Caki2 (cell line): Measurements from ENCODE around the gene PCDHB1. TPM values are rescaled to one million over a fixed set of nuclear protein-coding genes. Genes with fewer than 3 reads are reported as not detected.
"Not testable (repeated sequence)": the region's sequence is repeated elsewhere in the genome, so short reads cannot be mapped to it uniquely, and the experiment has no call there.

Experiments used
- DNase-seq: peaks from one replicate; pipeline ENCODE4 v3.0.0-alpha.2; 2015; ENCODE audit warnings: low read depth
- in situ Hi-C: cut with HindIII; loops from 2 replicates; pipeline ENCODE4 v1.10.0; 2016; ENCODE audit warnings: low sequenced_read_pairs, low pct_unique_long_range_greater_than_20kb, mixed read lengths
- total RNA-seq: library from RNA; depleted of rRNA; stranded (reverse); fragments of >200 nt; shearing (Covaris generic); gene quantifications from 2 replicates; pipeline ENCODE4 v1.2.3, GENCODE V29; 2014; ENCODE audit warnings: low replicate concordance

The PCDHB1 gene
- total RNA-seq, 1 experiment from 2014 or later, result not detected

DNA sequence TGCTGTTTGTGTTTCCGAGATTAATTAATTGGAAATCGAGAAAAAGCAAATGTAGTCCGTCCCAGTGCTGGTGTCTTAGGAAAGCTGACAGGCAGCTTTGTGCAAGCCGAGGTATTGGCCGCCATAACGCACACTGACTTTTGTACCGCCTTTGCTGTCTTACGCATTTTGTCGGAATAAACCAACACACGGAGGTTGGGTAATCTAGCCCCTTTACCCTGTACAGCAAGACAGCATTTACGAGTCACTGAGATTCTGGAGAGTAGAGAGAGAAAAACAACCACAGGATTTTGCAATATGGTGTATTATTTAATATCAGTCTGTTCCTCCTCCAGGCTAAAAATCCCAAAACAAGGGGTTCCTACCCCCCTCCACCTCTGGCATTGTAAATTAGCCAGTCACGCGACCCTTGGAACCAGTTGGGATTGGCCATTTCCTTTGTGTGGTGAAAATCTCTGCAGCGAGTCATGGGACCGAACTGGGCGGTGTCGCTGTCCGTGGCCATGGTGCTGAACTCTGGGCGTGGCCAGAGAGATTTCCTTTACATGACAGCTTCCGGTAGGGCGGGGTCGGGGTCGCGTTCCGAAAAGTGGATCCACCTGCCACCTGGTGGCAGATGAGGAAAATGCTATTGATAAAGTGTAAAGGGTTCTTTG is 10.3 kb upstream of the PCDHB1 start:
- peak; percentile 98 for DNase-seq

DNA sequence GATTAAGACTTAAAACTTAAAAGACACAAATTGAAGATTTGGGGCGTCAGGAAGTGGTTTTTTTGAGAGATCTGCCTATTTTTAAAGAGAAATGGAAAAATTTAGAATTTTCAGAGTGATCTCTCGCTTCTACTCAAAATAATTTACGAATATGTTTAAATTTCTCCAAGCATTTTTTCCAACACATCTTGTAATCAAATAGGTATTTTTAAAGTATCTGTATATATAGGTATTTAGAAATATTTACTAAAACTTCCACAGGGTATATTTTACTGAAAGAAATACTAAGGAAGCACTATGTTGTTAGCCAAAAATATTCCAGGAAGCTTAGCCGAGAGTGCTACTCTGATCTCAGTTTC is 9.8 kb upstream of the PCDHB1 start:
- no peak for DNase-seq
- in situ Hi-C loops, result no loop called here

More for the DNA sequence above, 10.3 kb upstream of the PCDHB1 start:
- in situ Hi-C loops, result no loop called here

DNA sequence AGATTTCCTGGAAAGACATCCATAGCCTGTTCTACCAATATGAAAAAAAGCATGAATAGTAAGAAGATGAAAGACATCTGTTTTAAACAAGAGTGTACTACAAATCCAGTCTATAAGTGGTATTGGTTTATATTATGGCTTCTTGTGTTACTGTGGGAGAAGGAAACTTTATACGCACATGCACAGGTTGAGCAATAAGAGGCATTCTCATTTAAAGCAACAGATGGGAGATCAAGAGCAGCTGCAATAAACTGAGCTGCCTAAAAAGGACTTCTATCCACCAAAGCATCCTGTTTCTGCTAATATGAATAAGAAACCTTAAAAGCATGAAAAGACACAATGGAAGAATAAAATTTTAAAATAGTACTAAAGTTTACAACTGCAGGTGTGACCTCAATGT is 8.6 kb upstream of the PCDHB1 start:
- in situ Hi-C loops, result no loop called here
- DNase-seq, result no peak

DNA sequence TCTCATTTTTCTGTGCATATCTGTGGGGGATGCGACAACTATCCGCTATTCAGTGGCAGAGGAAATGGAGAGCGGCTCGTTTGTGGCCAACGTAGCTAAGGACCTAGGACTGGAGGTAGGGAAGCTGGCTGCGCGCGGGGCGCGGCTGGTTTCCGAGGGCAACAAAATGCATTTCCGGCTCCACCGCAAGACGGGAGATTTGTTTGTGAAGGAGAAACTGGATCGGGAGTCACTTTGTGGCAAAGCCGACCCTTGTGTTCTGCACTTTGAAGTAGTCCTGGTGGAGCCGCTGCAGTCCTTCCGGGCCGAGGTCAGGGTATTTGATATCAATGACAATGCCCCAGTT is 320 bp downstream of the PCDHB1 start:
- no peak for DNase-seq

DNA sequence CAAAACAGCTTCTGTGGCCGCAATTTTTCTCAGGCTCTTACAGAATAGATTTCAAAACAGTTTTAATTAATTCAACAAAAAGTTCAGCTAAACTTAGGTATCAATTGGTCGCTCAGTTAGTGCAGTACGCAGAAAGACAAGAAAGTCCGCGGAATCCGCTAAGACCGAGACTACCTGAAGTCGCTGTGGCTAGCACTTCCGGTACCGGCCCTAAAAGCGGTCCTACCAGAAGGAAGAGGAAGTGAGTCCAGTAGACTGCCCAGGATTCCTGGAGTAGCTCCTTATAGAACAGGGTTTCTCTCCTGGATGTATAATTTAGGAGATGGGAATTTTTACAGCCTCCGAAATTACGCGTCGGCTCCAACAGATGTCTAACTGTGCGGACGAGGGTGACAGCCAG is 26.7 kb downstream of the PCDHB1 start:
- in situ Hi-C loops, result no loop called here
- DNase-seq, result no peak

More for the DNA sequence above, 320 bp downstream of the PCDHB1 start:
- in situ Hi-C loops, result no loop called here

DNA sequence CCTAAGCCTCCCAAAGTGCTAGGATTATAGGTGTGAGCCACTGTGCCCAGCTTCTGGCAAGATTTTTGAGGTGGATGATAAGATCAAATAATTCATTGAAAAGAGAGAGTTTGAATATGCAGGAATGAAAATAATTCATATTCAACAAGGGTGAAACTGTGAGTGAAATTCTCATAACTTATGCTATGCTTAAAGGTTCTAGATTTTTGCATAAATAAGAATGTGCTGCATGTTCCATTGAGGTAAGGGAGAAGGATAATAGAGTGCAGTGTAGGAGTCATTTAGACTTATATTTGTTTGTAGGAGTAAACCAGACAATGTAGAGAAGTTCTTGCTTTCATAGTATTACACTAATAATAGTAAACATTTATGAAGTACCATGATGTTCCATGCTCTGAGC is 31.1 kb downstream of the PCDHB1 start:
- in situ Hi-C loops, result no loop called here
- DNase-seq, result no peak

DNA sequence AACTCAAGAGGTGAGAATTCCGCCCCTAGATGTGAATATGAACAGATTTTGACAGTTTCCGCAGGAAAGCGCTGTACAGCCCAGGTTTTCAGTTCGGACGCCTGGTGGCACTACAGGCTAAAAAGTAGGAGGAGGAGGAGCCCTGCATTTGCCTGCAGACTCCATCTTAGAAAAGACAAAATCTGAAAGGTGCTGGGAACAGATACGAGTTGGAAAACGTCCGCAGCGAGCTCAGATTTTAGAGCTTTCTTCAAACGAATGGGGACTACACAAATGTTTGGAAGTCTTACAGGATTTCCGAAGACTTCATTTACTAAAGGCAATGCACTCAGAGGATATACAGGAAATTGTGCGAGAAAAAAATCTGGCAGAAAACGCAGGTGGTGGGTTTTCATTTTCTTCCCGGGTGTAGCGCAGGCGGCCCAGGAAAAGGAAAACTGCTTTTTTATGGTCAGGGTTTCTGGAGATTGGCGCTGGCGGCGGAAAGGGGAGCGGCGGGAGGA is 33.4 kb downstream of the PCDHB1 start:
- in situ Hi-C loops, result no loop called here
- DNase-seq, result no peak

DNA sequence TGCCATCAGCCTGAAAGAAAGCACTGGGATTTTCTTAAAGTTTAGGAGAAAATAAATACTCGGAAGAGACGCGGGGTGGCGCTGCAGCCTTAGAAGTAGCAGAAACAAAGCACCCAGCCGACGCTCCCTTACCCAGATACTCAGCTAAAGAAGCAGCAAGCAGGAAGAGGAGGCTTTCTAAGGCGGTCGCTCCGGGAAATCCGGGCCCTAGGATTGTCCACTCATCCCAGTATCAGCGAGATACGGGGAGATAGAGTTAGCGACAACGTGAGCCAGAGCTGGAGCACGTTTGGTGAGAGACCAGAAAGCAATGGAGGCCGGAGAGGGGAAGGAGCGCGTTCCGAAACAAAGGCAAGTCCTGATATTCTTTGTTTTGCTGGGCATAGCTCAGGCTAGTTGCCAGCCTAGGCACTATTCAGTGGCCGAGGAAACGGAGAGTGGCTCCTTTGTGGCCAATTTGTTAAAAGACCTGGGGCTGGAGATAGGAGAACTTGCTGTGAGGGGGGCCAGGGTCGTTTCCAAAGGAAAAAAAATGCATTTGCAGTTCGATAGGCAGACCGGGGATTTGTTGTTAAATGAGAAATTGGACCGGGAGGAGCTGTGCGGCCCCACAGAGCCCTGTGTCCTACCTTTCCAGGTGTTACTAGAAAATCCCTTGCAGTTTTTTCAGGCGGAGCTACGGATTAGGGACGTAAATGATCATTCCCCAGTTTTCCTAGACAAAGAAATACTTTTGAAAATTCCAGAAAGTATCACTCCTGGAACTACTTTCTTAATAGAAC is 43.5 kb downstream of the PCDHB1 start, which contains the start of gene PCDHB2:
Gene PCDHB2, plus strand, starts transcription at position 135 of the 782 bp plus-strand sequence. Its CDS starts 176 bp downstream, at position 311.
- in situ Hi-C loops, result no loop called here
- no peak for DNase-seq

DNA sequence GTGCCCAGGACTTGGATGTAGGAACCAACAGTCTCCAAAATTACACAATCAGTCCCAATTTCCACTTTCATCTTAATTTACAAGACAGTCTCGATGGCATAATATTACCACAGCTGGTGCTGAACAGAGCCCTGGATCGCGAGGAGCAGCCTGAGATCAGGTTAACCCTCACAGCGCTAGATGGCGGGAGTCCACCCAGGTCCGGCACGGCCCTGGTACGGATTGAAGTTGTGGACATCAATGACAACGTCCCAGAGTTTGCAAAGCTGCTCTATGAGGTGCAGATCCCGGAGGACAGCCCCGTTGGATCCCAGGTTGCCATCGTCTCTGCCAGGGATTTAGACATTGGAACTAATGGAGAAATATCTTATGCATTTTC is 44.1 kb downstream of the PCDHB1 start:
- no peak for DNase-seq
- in situ Hi-C loops, result no loop called here

DNA sequence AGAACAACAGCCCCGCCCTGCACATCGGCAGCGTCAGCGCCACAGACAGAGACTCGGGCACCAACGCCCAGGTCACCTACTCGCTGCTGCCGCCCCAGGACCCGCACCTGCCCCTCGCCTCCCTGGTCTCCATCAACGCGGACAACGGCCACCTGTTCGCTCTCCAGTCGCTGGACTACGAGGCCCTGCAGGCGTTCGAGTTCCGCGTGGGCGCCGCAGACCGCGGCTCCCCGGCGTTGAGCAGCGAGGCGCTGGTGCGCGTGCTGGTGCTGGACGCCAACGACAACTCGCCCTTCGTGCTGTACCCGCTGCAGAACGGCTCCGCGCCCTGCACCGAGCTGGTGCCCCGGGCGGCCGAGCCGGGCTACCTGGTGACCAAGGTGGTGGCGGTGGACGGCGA is 45.0 kb downstream of the PCDHB1 start:
- in situ Hi-C loops, DNase-seq: not testable (repeated sequence)

DNA sequence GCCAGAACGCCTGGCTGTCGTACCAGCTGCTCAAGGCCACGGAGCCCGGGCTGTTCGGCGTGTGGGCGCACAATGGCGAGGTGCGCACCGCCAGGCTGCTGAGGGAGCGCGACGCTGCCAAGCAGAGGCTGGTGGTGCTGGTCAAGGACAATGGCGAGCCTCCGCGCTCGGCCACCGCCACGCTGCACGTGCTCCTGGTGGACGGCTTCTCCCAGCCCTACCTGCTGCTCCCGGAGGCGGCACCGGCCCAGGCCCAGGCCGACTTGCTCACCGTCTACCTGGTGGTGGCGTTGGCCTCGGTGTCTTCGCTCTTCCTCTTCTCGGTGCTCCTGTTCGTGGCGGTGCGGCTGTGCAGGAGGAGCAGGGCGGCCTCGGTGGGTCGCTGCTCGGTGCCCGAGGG is 45.4 kb downstream of the PCDHB1 start:
- in situ Hi-C loops, DNase-seq: not testable (repeated sequence)

DNA sequence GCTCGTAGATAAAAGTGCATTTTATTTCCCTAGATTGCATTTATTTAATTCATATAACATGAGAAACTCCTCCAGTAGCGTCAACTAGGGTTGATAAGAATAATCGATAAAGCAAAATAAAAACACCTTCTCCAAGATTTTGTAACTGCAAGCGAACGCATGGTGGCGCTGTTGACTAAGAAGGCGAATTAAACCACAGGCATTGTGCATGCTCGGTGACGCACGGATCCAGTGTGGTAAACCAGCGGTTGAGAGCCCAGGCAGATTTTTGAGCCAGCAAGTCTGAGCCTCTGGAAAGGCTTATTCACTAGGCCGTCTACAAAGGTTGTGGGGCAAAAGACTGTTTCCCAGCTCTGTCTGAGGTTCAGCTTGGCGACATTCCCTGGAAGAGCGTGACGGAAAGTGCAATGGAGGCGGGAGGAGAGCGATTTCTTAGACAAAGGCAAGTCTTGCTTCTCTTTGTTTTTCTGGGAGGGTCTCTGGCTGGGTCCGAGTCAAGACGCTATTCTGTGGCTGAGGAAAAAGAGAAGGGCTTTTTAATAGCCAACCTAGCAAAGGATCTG is 49.1 kb downstream of the PCDHB1 start, which contains the start of gene PCDHB3:
Gene PCDHB3, plus strand, starts transcription at position 231 of the 563 bp plus-strand sequence. Its CDS starts 177 bp downstream, at position 408.
- DNase-seq, result no peak
- in situ Hi-C loops, result no loop called here

DNA sequence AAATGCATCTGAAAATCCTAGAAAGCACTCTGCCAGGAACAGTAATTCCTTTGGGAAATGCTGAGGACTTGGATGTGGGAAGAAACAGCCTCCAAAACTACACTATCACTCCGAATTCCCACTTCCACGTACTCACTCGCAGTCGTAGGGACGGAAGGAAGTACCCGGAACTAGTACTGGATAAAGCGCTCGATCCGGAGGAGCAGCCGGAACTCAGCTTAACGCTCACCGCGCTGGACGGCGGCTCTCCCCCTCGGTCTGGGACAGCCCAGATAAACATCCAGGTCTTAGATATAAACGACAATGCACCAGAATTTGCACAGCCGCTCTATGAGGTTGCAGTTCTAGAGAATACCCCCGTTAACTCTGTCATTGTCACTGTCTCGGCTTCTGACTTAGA is 49.9 kb downstream of the PCDHB1 start:
- DNase-seq, result no peak
- in situ Hi-C loops, result no loop called here

DNA sequence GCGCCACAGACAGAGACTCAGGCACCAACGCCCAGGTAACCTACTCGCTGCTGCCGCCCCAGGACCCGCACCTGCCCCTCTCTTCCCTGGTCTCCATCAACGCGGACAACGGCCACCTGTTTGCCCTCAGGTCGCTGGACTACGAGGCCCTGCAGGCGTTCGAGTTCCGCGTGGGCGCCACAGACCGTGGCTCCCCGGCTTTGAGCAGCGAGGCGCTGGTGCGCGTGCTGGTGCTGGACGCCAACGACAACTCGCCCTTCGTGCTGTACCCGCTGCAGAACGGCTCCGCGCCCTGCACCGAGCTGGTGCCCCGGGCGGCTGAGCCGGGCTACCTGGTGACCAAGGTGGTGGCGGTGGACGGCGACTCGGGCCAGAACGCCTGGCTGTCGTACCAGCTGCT is 50.9 kb downstream of the PCDHB1 start:
- DNase-seq, in situ Hi-C loops: not testable (repeated sequence)

DNA sequence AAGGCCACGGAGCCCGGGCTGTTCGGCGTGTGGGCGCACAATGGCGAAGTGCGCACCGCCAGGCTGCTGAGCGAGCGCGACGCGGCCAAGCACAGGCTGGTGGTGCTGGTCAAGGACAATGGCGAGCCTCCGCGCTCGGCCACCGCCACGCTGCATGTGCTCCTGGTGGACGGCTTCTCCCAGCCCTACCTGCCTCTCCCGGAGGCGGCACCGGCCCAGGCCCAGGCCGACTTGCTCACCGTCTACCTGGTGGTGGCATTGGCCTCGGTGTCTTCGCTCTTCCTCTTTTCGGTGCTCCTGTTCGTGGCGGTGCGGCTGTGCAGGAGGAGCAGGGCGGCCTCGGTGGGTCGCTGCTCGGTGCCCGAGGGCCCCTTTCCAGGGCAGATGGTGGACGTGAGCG is 51.3 kb downstream of the PCDHB1 start:
- DNase-seq, in situ Hi-C loops: not testable (repeated sequence)

DNA sequence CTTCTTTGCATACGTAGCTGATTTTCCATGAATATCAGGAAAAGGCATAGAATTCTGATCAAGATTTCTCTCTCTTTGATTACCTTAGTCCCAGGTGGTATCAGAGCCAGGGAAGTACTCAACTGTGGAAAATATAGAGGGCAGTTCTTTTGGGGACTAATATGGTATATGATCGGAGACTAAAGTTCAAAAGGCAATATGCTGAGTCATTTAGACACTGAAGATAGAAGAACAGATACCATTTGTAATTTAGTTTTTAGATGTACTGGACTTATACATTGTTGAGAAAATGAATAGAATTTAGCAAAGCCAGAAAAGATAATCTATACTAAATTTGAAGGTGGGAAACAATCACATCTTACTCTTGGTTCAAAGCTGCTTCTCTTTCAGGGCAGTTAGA is 54.2 kb downstream of the PCDHB1 start:
- in situ Hi-C loops, result no loop called here
- DNase-seq, result no peak
